Right lobe of liver (tissue), 4 donors: ENCODE data around the gene WIZ.

ENCODE experiments used
- POLR2A ChIP-seq: fragments of 450-650 bp; IDR thresholded peaks from one replicate; pipeline ENCODE4 v1.6.1; 2017; ENCODE audit warnings: antibody characterized with exemption, mild to moderate bottlenecking
- TF ChIP-seq, protein P1 (sequence below), 4 donors: fragments of 200-600 bp in 3 of 4; fragments of 450-650 bp in 1 of 4; IDR thresholded peaks; one replicate each; pipeline versions ENCODE4 v1.5.1 to v1.8.0; 2016 to 2022; ENCODE audit warnings: antibody characterized with exemption in 4 of 4, mild to moderate bottlenecking in 2 of 4
- donor health status: DM: no; HTN: no; CAD: no.
- donor health status: DM: no; HTN: no; CAD: no.
- donor health status: DM: no; HTN: yes; CAD: no.

DNA sequence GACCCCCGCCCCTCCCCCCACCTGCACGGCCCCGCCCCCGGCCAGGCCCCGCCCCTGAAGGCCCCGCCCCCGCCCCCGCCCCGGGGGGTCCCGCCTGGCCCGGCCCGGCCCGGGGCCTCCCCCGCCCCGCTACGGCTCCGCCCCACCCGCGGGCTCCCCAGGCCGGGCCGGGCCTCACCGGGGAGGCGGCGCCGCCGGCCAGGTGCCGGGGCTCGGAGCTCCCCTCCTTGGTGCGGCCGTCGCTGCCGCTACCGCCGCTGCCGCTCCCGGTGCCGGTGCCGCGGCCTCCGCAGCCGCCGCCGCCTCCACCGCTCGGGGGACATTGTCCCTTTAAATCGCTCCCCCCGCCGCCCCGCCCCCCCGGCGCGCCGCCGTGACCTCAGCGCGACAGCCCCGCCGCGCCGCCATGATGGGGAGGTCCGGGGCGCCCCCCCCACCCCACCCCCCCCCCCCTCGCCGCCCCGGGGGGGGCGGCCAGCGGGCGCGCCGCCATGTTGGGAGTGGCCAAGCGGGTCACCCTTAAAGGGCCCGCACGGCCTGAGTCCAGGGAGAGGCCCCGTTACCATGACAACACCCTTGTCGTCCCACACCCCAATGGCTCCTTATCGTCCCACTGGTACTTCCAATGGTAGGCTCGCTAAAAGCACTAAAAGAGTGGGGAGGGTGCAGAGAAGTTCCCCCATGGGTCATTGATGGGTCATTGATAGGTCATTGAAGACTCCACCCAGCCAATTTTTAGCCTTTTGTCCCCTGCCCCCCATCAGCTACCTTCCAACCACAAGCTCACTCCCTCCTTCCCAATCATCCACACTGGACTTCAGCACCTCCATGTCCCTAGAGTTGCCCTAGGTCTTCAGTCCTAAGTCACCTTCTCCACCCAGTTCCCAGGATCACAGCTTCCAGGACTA lies at the start of gene WIZ:
- TF ChIP-seq, protein P1, sequence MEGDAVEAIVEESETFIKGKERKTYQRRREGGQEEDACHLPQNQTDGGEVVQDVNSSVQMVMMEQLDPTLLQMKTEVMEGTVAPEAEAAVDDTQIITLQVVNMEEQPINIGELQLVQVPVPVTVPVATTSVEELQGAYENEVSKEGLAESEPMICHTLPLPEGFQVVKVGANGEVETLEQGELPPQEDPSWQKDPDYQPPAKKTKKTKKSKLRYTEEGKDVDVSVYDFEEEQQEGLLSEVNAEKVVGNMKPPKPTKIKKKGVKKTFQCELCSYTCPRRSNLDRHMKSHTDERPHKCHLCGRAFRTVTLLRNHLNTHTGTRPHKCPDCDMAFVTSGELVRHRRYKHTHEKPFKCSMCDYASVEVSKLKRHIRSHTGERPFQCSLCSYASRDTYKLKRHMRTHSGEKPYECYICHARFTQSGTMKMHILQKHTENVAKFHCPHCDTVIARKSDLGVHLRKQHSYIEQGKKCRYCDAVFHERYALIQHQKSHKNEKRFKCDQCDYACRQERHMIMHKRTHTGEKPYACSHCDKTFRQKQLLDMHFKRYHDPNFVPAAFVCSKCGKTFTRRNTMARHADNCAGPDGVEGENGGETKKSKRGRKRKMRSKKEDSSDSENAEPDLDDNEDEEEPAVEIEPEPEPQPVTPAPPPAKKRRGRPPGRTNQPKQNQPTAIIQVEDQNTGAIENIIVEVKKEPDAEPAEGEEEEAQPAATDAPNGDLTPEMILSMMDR (IDR thresholded peaks at IDR 0.05) = no peak
- TF ChIP-seq POLR2A = no peak
